ENCODE results near the gene NCKIPSD.

NCKIPSD gene

DNA sequence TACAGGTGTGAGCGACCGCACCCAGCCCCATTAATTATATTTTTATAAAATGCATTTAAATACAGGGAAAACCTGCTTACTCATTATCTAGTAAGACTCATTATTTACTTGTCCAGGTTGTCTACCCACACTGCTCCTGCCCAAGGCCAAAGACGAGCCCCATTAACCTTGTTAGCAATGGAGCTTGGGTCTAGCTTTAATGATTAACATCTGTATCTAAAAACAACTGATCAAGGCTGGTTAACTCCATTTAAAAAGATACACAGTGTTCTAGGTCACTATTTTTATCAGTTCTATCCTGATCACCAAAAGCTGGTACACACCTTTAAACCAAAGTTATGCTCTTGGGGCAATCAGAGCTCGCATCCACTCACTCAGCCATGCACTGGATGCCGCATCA lies 10.4 kb upstream of the NCKIPSD start:
- no peak for DNase-seq

GRCh38 chr3:48695393-48695753 lies 9.7 kb upstream of the NCKIPSD start:
- no peak for DNase-seq

- DNase-seq = no peak
Measured at GRCh38 chr3:48694610-48695392, 9.1 kb upstream of the NCKIPSD start.

DNA sequence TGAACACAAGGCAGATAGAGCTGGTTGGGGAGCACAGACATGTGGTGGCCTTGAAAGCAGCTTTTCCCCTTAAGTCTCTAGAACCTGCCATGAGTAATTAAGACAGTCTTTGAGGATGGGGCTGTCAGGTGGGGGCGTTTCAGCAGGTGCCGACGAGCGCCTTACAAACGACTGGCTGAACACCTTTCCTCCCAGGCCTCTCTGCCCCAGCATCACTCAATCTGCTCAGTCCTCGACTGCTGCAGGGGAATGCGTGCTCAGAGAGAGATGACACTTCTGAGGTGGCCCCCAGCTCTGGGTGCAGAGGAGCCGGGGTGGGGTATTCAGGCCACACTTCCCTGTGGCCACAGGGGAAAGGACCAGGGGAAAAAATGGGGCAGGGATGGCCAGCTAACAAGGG lies 8.1 kb upstream of the NCKIPSD start:
- DNase-seq = no peak

- no peak for DNase-seq
Measured at GRCh38 chr3:48692551-48692950, 6.8 kb upstream of the NCKIPSD start.

GRCh38 chr3:48690846-48691458 lies 5.2 kb upstream of the NCKIPSD start:
- no peak for DNase-seq

GRCh38 chr3:48689384-48689783 lies 3.7 kb upstream of the NCKIPSD start:
- no peak for DNase-seq

DNA sequence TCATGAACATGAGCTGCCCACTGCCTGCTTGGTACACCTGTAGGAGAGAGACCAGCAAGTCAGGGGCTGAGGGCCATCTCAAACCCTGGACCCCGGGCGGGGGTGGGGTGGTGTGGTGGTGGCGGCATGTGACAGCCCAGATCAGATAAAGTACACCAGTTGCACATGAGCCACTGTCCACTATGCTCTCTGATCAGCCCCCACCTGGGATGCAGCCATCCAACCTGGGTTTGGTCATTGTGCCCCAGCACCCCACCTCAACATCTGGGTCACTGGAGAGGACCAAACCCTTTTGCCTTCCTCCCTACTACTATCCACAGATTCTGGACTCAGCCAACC lies 3.0 kb upstream of the NCKIPSD start:
- no peak for DNase-seq

DNA sequence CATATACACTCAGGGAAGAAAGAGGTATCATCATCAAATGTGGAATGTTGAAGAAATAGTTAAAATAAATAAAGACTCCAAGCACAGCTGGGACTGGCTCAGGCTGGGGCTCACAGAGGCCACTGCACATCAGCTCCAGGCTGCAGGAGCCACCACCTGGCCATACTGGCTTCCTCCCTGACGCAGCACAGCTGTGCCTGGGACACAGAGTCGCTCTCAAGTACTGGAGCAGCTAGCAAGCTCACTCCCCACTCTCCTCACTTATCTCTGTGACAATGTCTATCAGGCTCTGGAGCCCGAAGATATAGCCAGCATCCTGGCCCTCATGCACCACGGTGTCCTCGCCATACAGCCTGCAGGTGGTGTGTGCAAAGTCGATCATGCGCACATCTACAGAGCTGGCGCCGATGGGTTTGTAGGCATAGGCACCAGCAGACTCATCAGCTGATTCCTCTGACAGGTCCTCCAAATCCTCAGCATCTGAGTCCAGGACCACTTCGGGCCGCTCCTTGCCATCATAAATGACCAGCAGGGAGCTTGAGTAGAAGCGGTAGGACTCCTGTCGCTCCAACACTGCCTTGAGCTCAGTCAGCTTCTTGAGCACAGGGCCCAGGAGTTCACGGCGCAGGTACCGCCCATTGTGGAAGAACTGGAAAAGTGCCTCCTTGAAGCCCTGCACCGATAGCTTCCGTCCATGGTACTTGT lies 2.5 kb upstream of the NCKIPSD start:
- no peak for DNase-seq

- DNase-seq = no peak
Measured at GRCh38 chr3:48687220-48687678, 1.5 kb upstream of the NCKIPSD start.

DNA sequence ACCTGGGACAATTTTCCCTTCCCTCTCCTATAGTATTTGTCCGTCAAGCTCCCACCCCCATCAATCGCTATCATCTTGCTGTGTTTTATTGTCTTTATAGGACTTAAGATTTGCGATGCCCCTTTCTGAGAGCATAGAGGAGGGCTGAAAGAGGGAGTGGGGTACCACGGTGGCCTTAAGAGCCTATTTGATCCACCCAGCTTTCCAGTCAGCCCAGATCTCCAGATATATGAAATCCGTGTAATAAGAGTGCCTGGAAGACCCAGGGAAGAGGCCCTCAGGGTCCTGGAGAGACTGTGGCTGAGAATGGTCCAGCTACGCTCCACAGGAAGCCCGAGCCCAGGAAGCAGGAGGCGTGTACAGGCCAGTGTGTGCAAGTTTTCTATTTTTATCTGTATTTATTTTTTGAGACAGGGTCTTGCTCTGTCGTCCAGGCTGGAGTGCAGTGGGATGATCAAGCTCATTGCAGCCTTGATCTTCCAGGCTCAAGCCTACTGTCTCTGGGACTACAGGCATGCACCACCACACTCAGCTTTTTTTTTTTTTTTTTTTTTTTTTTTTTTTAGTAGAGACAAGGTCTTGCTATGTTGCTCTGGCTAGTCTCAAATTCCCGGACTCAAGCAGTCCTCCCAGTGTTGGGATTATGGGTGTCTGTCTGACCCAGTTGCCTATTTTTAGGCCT lies 964 bp upstream of the NCKIPSD start:
- DNase-seq = no peak

DNA sequence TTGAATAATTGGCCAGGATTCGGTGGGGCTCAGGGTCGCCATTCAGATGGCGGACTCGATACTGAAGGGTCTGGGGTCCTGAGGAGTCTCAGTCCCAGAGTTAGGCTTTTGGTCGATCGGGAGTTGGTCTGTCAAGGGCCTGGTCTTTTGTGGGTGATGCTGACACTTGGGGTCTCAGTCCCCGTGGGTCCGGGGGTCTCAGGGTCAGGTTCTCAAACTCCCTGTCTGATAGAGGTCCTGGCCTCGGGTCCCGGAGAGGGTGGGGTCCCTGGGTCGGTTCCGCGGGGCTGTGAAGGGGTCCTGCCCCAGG lies 467 bp downstream of the NCKIPSD start:
- DNase-seq = no peak

- DNase-seq = no peak
Measured at GRCh38 chr3:48684480-48685143, 1.1 kb downstream of the NCKIPSD start.

DNA sequence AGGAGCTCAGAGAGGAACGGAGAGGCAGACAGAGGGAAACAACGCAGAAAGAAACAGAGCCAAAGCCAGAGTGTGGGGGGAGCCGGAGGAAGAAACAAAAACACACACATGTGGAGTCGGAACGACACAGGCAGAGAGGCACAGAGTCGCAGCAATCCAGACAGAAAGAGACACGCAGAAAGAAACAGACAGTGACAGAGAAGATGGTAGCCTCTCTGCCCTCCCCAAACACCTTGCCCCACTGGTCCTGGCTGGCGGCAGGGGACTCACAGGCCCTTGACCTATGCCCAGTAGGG lies 1.7 kb downstream of the NCKIPSD start:
- DNase-seq = no peak

GRCh38 chr3:48682786-48683185 lies 2.9 kb downstream of the NCKIPSD start:
- no peak for DNase-seq

DNA sequence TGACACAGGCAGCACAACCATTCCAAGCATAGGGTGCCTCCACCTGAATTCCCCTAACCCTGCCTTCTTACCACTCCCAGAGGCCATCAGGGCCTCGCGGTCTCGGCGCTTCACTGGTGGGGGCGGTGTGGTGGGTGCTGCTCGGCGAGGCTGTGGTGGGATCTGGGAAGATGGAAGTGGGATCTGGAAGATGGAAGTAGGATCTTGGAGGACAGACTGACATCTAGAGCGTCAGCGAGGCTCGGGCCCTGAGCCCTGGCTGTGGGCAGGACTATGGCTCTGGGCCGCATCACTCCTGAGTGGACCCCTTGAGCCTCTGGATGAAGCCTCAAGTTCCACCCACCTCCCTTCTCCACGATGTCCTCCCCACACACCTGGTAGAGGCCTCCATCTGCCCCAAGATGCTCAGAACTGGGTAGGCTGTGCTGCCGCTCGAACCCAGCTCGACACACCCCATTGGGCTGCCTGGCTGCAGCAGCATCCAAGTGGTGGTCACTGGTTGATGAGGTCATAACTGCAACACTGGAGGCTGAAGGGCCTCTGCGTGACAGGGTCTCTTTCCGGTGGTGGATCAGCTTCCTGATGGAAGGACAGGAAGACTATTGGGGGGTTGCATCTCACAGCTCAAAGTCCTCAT lies 3.6 kb downstream of the NCKIPSD start:
- no peak for DNase-seq

GRCh38 chr3:48681541-48681880 lies 4.2 kb downstream of the NCKIPSD start:
- no peak for DNase-seq

- no peak for DNase-seq
Measured at GRCh38 chr3:48680811-48681540, 4.7 kb downstream of the NCKIPSD start.

DNA sequence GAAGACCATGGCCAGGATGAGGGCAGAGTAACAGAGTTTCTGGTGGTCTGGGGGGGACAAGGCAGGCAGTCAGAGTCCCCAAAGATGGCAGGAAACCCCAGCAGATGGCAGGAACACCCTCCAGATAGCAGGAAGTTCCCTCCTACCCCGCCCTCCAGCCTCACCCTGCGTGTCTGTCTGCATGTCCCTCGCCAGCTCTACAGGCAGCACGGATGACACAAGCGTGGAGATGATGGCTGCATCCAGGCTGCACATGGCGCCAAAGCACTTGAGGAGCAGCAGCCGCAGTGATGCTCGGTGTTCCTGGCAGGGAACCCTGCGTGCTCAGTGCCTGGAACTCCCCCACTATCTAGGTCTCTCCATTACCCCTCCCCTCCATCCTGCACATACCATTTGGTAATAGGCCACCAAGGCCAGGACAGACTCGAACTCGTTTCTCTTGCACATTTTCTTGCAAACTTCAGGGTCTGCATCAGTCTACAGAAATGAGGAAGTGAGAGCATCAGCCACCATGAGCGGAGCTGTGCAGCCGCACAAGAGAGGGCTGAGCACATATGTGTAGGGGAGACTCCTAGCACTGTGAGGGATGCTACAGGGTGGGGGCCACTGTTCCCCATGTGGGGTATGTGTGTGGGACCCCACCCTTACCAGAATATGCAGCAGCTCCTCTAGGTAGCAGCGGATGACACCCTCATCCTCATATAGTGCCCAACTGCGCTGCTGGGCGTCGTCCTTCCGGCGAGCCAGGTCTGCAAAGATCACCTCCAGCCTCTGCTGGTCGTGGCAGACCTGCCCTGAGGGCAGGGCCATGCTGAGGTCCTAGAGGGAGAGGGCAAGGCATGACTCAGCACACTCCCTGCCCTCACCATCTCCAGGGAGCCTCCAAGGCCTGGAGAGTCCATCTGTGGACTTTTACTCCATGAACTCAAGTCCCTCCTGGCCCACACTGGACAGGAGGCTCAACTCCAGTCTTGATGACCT lies 6.0 kb downstream of the NCKIPSD start:
- DNase-seq = no peak

DNA sequence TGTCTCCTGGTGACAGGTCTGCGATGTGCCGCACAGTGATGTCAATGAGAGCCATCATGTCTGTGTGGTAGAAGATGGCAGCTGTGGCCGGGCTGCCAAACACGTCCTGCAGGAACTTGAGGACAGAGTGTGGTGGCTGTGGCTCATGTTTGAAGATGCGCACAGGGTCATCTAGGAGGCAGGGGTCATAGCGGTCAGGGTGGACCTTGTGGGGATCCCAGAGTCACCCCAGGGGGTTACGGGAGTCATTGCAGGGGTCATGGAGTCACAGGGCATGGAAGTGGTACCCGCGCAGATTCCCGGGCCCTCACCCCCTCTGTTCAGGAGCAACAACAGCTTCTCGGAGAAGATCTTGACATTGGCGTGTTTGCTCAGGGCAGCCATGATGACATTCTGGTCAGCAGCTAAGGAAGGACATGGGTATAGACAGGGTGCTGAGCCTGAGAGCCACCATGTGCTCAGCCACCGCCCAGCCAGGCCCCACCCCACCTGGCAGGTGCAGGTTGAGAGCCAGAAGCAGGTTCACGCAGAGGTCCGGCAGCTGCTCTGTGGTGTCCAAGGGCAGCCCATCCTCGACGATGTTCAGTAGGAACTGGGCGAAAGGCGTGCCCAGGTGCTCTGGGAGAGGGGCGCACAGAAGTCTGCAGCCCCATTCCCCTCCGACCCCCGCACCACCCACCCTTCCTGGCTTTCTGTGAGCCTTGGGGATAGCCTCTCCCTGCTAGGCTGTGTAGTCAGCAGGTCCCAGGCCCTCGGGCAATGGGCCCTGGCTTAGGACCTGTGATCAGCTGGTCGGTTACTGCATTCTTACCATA lies 6.9 kb downstream of the NCKIPSD start:
- no peak for DNase-seq

Data from stimulated activated CD4-positive, alpha-beta T cell treated with anti-CD3 and anti-CD28 coated beads, Interleukin-2, amount 100 ng/mL, for 24 hours (primary cell).